WTC11 (cell line): ENCODE results near the gene ZCCHC10. TPM values are rescaled to one million over a fixed set of nuclear protein-coding genes. Genes with fewer than 3 reads are reported as not detected.

Source experiments
- ATAC-seq: fragments of 200-7000 bp; cut with Tn5 transposase; 2 replicates; pipeline ENCODE4 v1.10.0; 2021; ENCODE audit warnings: mild to moderate bottlenecking, moderate library complexity
- CTCF ChIA-PET: fragments of 300-600 bp; sonication (Branson Sonifier 250); formaldehyde crosslinking; loops from one replicate; lab custom pipeline; 2021; ENCODE audit warnings: antibody characterized with exemption; lab: Charles Lee
- POLR2A ChIA-PET: fragments of 350-600 bp; sonication (Branson Sonifier 250); formaldehyde crosslinking; loops from one replicate; lab custom pipeline; 2021; ENCODE audit warnings: antibody characterized with exemption; lab: Charles Lee
- DNase-seq: peaks from one replicate; pipeline ENCODE4 v3.0.0; 2021; ENCODE audit warnings: low spot score
- H3K27ac Mint-ChIP-seq: 2 replicates; pipeline ENCODE4 v1.8.0; 2021; ENCODE audit warnings: mixed read lengths
- H3K27me3 Mint-ChIP-seq: 2 replicates; pipeline ENCODE4 v1.8.0; 2021; ENCODE audit warnings: low read depth, mild to moderate bottlenecking, moderate library complexity, mixed read lengths
- H3K36me3 Mint-ChIP-seq: 2 replicates; pipeline ENCODE4 v1.8.0; 2021; ENCODE audit warnings: mixed read lengths
- H3K4me1 Mint-ChIP-seq: 2 replicates; pipeline ENCODE4 v1.8.0; 2022; ENCODE audit warnings: mixed read lengths
- H3K4me3 Mint-ChIP-seq: 2 replicates; pipeline ENCODE4 v1.8.0; 2021; ENCODE audit warnings: mild to moderate bottlenecking, moderate library complexity, mixed read lengths
- H3K9me3 Mint-ChIP-seq: 2 replicates; pipeline ENCODE4 v1.8.0; 2021; ENCODE audit warnings: mixed read lengths
- ARID4B ChIP-seq: sonication (generic); formaldehyde crosslinking; IDR thresholded peaks from 2 replicates; pipeline ENCODE4 v1.8.0; 2023; ENCODE audit warnings: missing genetic modification reagents, mild to moderate bottlenecking, borderline replicate concordance
- ATF2 ChIP-seq: sonication (generic); formaldehyde crosslinking; IDR thresholded peaks from 2 replicates; pipeline ENCODE4 v1.8.1; 2022; ENCODE audit warnings: low read depth, missing genetic modification reagents, borderline replicate concordance
- CTCF ChIP-seq: fragments of 200-600 bp; IDR thresholded peaks from 2 replicates; pipeline ENCODE4 v1.8.0; 2022; ENCODE audit warnings: antibody characterized with exemption
- ELF4 ChIP-seq: sonication (generic); formaldehyde crosslinking; IDR thresholded peaks from 2 replicates; pipeline ENCODE4 v1.8.1; 2022; ENCODE audit warnings: low read depth, mild to moderate bottlenecking, moderate library complexity, missing genetic modification reagents
- EMX1 ChIP-seq: fragments of 250-450 bp; sonication (Bioruptor Pico); IDR thresholded peaks from 2 replicates; pipeline ENCODE4 v1.8.0; 2021; ENCODE audit warnings: mild to moderate bottlenecking
- ESRRA ChIP-seq: sonication (generic); formaldehyde crosslinking; IDR thresholded peaks from 2 replicates; pipeline ENCODE4 v1.8.1; 2022; ENCODE audit warnings: mild to moderate bottlenecking, missing genetic modification reagents, borderline replicate concordance
- FOXK1 ChIP-seq: sonication (generic); formaldehyde crosslinking; IDR thresholded peaks from 2 replicates; pipeline ENCODE4 v1.8.0; 2022; ENCODE audit warnings: mild to moderate bottlenecking, moderate library complexity, missing genetic modification reagents
- HMGA2 ChIP-seq: fragments of 250-450 bp; sonication (Bioruptor Pico); IDR thresholded peaks from 2 replicates; pipeline ENCODE4 v1.4.0; 2021; ENCODE audit warnings: mild to moderate bottlenecking, moderate library complexity
- MXD4 ChIP-seq: fragments of 250-450 bp; sonication (Bioruptor Pico); IDR thresholded peaks from 2 replicates; pipeline ENCODE4 v1.8.0; 2021; ENCODE audit warnings: mild to moderate bottlenecking, moderate library complexity, borderline replicate concordance
- NFATC4 ChIP-seq: fragments of 250-450 bp; sonication (Bioruptor Pico); IDR thresholded peaks from 2 replicates; pipeline ENCODE4 v1.9.0; 2021; ENCODE audit warnings: mild to moderate bottlenecking
- NR1H2 ChIP-seq: sonication (generic); formaldehyde crosslinking; IDR thresholded peaks from 2 replicates; pipeline ENCODE4 v1.9.0; 2021; ENCODE audit warnings: mild to moderate bottlenecking, moderate library complexity, missing genetic modification reagents
- PREB ChIP-seq: sonication (generic); formaldehyde crosslinking; IDR thresholded peaks from 2 replicates; pipeline ENCODE4 v1.8.1; 2022; ENCODE audit warnings: mild to moderate bottlenecking, missing genetic modification reagents, moderate library complexity, borderline replicate concordance
- PRRX2 ChIP-seq: fragments of 250-450 bp; sonication (Bioruptor Pico); IDR thresholded peaks from 2 replicates; pipeline ENCODE4 v1.8.0; 2021; ENCODE audit warnings: mild to moderate bottlenecking
- TEAD1 ChIP-seq: sonication (generic); formaldehyde crosslinking; IDR thresholded peaks from 2 replicates; pipeline ENCODE4 v1.8.0; 2022; ENCODE audit warnings: mild to moderate bottlenecking, missing genetic modification reagents
- USF1 ChIP-seq: sonication (generic); formaldehyde crosslinking; IDR thresholded peaks from 2 replicates; pipeline ENCODE4 v1.8.0; 2022; ENCODE audit warnings: mild to moderate bottlenecking, missing genetic modification reagents
- ZNF138 ChIP-seq: sonication (generic); formaldehyde crosslinking; conservative IDR thresholded peaks from 2 replicates; pipeline ENCODE4 v1.8.1; 2022; ENCODE audit warnings: mild to moderate bottlenecking, moderate library complexity, missing genetic modification reagents
- ZNF232 ChIP-seq: sonication (generic); formaldehyde crosslinking; IDR thresholded peaks from 2 replicates; pipeline ENCODE4 v1.8.0; 2022; ENCODE audit warnings: mild to moderate bottlenecking, missing genetic modification reagents
- ZNF416 ChIP-seq: fragments of 250-450 bp; sonication (Bioruptor Pico); IDR thresholded peaks from 2 replicates; pipeline ENCODE4 v1.9.0; 2021; ENCODE audit warnings: mild to moderate bottlenecking, inconsistent platforms
- ZNF671 ChIP-seq: fragments of 250-450 bp; sonication (Bioruptor Pico); IDR thresholded peaks from 2 replicates; pipeline ENCODE4 v1.8.0; 2021; ENCODE audit warnings: mild to moderate bottlenecking
- total RNA-seq: library from RNA; stranded (reverse); gene quantifications from 3 replicates; pipeline ENCODE4 v1.2.3, GENCODE V29; 2021
- TF ChIP-seq, protein P1 (sequence below): fragments of 250-450 bp; sonication (Bioruptor Pico); IDR thresholded peaks from 2 replicates; pipeline ENCODE4 v1.8.0; 2021; ENCODE audit warnings: mild to moderate bottlenecking

ZCCHC10 gene
- total RNA-seq, 1 experiment from 2014 or later = 22.9 TPM

DNA sequence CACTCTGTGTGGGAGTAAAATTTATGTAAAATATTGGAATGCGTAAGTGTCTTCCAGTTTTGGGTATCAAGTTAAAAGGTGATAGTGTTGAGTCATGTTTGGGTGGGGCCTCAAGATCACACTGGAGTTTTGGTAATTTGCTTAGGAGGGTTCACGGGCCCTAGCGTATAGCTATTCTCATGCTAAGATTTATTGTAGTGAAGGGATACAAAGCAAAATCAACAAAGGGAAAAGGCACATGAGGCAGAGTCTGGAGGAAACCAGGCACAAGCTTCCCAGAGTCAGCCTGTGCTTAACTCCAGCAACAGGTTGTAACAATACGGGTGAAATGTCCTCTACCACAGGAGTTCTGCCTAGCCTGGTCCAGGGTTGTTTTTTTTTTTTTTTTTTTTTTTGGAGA is 45.7 kb upstream of the ZCCHC10 start:
- Mint-ChIP-seq H3K36me3 (peaks cover 85% of the 10 kb centered on the region), H3K27ac (peak overlapping the region; percentile 89), H3K4me3 (no peak overlapping the region), H3K4me1 (peaks cover 17% of the 10 kb centered on the region), H3K9me3 (no peaks in the 10 kb centered on the region), H3K27me3 (no peaks in the 10 kb centered on the region)
- POLR2A ChIA-PET = no interaction called here
- DNase-seq (no peak), ATAC-seq (no peak)
- TF ChIP-seq EMX1 (no peak), USF1 (no peak), ZNF232 (no peak), ZNF671 (CRISPR knock-in tag) (no peak), NFATC4 (no peak), PRRX2 (CRISPR knock-in tag) (no peak), ZNF416 (CRISPR knock-in tag) (no peak), ESRRA (CRISPR knock-in tag) (no peak), ZNF138 (CRISPR knock-in tag) (no peak), CTCF (no peak), FOXK1 (no peak), MXD4 (no peak), ARID4B (no peak), HMGA2 (no peak), ELF4 (CRISPR knock-in tag) (no peak), ATF2 (CRISPR knock-in tag) (no peak)
- TF ChIP-seq, protein P1, sequence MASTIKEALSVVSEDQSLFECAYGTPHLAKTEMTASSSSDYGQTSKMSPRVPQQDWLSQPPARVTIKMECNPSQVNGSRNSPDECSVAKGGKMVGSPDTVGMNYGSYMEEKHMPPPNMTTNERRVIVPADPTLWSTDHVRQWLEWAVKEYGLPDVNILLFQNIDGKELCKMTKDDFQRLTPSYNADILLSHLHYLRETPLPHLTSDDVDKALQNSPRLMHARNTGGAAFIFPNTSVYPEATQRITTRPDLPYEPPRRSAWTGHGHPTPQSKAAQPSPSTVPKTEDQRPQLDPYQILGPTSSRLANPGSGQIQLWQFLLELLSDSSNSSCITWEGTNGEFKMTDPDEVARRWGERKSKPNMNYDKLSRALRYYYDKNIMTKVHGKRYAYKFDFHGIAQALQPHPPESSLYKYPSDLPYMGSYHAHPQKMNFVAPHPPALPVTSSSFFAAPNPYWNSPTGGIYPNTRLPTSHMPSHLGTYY (CRISPR knock-in tag) = no peak
- CTCF ChIA-PET = no interaction called here

DNA sequence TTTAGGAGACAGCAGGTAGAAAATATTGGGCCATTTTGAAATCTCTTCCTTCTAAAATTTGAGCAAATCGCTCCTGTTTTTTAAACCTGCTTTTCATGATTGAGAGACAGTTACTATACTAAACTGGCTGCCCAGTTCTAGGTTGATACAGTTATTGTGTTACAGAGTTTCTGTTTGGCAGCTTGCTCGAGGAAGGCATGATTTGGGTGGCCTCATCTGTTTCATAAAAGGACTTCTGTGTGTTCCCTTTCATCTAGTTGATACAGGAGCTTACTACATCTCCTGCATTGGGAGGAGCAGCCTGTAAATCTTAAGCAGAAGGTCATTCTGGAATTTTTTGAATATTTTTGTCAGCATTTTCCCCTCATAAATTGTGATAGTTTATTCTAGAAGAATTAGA is 39.7 kb upstream of the ZCCHC10 start:
- Mint-ChIP-seq H3K9me3 (no peaks in the 10 kb centered on the region), H3K27me3 (no peaks in the 10 kb centered on the region), H3K4me3 (no peak overlapping the region), H3K36me3 (peaks cover 64% of the 10 kb centered on the region), H3K4me1 (peaks cover 26% of the 10 kb centered on the region), H3K27ac (peak overlapping the region; percentile 42; the same call in 1 of the 2 replicates)
- CTCF ChIA-PET = no interaction called here
- POLR2A ChIA-PET = no interaction called here
- ATAC-seq (no peak), DNase-seq (no peak)
- TF ChIP-seq TEAD1 (no peak), NR1H2 (CRISPR knock-in tag) (no peak), HMGA2 (no peak), PREB (CRISPR knock-in tag) (no peak)
